Activated CD8-positive, alpha-beta memory T cell treated with anti-CD3 and anti-CD28 coated beads for 4 hours (primary cell): ENCODE results near the gene PRR12.
A peak's percentile ranks its signal among the peaks of the same experiment; 100 is the strongest.

ENCODE experiments used
- DNase-seq, 2 donors: peaks; one replicate each; pipeline ENCODE4 v3.0.0-alpha.2; 2020; ENCODE audit warnings: low read depth in 2 of 2

PRR12 gene

DNA sequence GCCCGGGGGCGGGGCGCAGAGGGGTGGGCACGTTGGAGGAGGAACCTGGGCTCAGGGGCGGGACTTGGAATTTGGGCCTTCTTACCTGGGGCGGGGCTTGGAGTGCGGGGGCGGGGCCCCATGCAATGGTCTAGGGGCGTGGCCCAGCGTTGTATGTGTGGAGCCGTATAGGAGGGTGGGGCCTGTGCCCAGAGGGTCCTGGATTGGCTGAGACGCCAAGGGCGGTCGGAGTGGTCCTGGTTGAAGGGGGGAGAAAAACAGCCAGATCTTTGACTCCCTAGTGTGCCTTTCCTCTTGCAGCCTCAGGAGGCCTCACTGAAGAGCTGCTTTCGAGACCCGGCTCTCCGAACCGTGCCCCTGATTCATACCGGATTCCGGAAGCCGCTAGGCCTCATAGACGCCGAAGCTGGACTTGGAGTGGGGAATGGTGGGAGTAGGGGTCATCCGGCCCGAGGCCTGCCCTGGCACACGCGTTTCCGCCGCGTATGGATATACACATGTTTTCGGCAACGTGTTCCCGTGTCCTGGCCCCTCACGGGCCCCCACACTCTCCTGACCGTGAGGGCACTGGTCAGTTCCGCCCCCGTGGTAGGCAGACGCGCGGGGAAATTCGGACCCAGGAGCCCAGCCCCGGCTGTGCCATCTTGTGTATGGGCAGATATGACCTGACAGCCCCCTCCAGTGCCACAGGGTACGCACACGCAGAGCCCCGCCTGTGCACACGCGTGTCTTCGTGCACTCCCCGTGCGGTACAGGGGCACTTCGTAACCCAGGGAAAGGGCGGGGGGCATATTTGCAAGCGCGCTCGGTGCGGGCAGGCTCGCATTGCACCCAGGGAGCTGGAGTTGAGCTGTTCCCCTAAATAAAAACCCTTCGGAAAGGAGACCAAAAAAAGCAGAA lies 661 bp upstream of the PRR12 start:
- DNase-seq, result peak; percentile 87 to 88

DNA sequence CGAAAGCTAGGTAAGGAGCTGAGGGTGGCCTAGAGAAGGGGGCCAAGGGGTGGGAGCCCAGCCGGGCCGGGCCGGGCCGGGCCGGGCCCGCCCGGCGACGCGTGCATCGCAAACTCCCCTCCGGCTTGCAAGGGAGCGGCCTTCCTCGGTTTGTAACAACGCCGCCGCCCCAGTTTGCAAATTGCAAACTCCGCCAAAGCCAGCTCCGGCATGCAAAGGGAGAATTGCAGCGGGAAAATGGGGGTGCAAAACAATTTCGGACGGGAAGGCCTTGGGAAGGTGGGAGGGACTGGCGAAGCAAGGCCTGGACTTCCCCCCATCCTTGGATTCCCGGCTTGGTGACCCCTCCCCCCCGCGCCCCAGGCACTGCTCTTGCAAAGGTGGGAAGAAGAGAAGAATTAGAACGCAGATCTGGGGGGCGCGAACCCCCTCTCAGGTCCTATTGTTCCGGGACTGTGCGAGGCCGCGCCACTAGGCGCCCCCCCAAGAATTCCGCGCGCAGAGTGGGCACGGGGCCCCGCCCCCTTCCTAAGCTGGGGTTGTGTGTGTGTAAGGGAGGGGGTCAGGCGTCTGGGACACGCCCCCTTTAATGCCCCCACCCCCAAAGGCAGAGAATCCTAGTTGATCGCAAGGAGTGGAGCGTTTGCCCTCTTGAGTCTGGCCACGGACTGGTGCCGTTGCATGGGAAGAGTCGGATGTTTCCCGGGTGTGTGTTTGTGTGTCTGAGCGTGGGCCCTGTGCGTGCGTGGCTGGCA lies 926 bp downstream of the PRR12 start:
- no peak for DNase-seq

DNA sequence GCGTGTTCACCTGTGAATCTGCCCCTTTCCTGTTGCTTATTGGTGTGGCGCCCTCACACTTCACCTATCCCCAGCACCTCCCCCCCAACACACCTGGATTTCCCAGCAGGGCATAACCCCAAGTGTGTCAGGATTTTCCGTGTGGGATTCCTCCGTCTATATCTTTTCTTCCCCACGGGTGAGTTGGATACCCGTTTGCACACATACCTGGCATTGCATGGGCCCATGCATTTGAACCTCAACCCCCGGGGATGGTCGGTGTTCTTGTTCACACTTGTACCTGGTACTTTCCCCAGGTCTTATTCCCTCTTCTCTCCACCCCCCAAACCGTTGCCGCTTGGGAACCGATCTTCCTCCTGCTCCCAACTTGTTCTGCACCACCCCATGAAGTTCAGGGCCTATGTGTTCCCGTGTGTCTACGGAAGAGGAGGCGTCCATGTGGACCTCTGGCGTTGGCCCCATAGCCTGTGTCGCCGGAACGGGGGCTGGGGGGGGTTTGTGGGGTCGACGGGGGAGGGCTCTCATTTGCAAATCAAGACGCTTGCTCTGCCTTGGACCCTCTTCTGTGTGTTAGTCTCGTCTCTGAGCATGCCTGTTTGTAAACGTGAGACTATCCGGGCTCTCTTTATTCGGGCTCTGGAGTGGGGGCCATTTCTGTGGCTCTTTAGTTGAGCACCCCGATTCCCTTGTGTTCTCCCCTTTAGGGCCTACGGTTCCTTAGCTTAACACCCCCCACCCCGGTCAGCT lies 1.7 kb downstream of the PRR12 start:
- no peak for DNase-seq

DNA sequence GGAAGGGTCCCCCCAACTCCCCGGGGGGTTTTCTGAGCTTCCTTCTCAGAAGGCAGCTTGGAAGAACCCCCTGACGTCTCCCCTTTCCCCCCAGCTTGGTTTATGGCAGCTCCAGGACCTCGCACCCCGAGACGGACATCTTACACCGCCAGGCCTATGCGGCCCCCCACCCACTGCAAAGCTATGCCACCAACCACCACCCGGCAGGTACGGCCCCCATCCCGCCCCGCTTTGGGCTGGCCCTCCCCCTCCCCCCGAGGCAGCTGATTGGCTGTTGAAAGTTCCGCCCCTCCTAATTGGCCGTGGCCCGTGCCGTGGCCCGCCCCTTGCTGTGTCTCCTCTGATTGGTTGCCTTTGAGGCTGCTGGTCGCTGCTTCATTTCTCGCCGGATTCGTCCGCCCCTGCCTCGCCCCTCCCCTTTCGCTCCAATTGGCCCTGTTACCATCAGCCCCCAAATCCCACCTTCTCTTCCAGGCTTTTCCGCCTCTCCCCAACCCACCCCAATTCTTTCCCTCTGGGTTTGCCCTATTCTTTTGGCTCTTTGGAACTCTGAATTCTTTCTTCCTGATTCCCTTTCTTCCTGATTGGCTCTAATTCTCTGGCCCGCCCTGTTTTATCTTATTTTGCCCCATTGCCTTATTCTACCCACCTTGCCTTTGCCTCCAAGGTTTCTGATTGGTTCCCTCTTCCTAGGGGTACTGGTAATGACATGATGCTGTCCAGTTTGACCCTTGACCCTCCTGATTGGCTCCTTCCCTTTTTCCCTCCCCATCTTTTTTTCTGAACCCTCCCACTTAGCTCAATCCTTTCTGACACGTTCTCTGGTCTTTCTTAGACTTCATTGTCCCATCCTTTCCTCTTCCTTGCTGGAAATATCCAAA lies 2.5 kb downstream of the PRR12 start:
- DNase-seq, result peak; percentile 82 to 85

DNA sequence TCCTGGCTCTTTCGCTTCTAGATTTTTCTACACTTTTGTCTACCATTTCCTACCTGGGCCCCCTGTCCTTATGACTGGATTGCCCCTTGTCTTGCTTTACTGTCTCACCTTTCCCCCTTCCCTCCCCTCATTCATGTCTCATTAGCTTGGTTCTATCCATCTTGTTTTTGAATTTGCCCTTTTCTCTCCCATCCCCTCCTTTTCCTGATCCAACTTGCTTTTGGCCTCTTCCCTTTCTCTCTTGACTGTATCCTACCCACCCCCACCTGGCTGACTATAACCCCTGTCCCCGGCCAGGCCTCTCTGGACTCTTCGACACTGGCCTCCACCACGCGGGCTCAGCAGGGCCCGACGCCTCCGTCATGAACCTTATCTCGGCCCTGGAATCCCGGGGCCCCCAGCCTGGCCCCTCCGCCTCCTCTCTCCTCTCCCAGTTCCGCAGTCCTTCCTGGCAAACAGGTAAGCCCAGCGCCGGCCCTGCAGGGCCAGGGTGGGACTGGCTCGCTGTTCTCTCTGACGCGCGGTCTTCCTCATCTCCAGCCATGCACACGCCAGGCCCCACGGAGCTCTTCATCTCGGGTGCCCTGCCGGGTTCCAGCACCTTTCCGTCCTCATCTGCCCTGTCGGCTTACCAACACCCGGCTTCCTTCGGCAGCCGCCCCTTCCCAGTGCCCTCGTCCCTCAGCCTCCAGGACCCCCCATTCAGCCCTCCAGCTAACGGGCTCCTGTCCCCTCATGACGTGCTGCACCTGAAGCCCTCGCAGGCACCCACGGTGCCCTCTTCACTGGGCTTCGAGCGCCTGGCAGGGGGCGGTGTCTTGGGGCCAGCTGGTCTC lies 3.4 kb downstream of the PRR12 start:
- no peak for DNase-seq

DNA sequence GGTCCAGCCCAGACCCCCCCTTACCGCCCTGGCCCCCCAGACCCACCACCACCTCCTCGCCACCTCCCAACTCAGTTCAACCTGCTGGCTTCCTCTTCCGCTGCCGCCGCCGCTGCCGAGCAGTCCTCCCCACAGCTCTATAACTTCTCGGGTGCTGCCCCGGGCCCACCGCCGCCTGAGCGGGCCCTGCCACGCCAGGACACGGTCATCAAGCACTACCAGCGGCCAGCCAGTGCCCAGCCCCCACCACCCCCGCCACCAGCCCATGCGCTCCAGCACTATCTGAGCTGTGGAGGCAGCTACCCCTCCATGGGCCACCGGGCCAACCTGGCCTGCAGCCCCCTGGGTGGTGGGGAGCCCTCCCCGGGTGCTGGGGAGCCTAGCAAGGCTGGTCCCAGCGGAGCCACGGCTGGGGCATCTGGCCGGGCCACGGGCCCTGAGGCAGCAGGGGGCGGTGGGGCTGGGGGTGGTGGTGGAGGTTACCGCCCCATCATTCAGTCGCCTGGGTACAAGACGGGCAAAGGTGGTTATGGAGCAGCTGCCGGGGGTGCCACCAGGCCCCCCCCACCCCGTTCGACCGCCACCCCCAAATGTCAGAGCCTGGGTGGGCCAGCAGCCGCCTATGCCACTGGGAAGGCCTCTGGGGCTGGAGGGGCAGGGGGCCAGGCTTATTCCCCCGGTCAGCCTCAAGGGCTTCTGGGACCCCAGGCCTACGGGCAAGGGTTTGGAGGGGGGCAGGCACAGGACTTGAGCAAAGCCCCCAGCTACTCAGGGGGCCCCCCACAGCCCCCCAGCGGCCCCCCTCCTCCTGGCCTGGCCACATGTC lies 4.2 kb downstream of the PRR12 start:
- DNase-seq, result no peak

DNA sequence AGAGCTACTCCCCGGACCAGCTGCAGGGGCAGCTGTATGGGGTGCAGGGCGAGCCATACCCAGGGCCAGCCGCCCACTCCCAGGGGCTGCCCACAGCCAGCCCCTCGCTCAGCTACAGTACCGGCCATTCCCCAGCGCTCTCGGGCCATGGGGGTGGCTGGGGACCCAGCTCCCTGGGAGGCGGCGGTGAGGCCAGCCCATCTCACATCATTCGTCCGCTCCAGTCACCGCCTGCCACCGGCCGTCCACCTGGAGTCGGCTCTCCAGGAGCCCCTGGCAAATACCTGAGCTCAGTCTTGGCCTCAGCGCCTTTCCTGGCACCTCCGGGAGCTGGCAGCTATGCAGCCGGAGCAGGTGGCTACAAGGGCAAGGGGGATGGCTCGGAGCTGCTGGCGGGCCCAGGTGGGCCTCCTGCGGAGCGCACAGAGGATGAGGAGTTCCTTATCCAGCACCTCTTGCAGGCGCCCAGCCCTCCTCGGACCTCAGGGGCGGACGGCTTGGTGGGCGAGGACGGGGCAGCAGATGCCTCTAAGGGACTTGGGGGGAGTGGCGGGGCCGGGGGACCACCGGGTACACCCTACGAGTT lies 4.9 kb downstream of the PRR12 start:
- no peak for DNase-seq

DNA sequence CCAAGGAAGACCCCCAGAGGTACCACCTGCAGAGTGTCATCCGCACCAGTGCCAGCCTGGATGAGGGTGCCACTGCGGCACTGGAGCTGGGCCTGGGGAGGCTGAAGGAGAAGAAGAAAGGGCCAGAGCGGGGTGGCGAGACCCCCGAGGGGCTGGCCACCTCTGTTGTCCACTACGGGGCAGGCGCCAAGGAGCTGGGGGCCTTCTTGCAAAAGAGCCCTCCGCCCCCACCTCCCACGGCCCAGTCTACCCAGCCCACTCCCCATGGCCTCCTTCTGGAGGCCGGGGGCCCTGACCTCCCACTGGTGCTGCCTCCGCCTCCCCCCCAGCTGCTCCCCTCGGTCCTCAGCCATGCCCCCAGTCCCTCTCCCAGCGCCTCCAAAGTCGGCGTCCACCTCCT lies 5.4 kb downstream of the PRR12 start:
- no peak for DNase-seq

DNA sequence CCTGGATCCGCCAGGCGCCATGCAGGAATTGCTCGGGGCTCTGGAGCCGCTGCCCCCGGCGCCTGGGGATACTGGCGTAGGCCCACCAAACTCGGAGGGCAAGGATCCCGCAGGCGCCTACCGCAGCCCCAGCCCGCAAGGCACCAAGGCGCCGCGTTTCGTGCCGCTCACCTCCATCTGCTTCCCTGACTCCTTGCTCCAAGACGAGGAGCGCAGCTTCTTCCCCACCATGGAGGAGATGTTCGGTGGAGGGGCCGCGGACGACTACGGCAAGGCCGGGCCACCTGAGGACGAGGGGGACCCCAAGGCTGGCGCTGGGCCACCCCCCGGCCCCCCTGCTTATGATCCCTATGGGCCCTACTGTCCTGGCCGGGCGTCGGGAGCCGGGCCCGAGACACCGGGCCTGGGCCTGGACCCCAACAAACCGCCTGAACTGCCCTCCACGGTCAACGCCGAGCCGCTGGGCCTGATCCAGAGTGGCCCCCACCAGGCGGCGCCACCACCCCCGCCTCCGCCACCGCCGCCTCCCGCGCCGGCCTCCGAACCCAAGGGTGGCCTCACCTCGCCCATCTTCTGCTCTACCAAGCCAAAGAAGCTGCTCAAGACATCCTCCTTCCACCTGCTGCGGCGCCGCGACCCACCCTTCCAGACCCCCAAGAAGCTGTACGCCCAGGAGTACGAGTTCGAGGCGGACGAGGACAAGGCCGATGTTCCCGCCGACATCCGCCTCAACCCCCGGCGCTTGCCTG lies 6.1 kb downstream of the PRR12 start:
- DNase-seq, result no peak

DNA sequence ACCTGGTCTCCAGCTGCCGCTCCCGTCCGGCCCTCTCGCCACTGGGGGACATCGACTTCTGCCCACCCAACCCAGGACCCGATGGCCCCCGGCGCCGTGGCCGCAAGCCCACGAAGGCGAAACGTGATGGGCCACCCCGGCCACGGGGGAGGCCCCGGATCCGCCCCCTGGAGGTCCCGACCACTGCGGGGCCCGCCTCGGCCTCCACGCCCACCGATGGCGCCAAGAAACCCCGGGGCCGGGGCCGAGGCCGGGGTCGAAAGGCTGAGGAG lies 6.7 kb downstream of the PRR12 start:
- DNase-seq, result no peak

DNA sequence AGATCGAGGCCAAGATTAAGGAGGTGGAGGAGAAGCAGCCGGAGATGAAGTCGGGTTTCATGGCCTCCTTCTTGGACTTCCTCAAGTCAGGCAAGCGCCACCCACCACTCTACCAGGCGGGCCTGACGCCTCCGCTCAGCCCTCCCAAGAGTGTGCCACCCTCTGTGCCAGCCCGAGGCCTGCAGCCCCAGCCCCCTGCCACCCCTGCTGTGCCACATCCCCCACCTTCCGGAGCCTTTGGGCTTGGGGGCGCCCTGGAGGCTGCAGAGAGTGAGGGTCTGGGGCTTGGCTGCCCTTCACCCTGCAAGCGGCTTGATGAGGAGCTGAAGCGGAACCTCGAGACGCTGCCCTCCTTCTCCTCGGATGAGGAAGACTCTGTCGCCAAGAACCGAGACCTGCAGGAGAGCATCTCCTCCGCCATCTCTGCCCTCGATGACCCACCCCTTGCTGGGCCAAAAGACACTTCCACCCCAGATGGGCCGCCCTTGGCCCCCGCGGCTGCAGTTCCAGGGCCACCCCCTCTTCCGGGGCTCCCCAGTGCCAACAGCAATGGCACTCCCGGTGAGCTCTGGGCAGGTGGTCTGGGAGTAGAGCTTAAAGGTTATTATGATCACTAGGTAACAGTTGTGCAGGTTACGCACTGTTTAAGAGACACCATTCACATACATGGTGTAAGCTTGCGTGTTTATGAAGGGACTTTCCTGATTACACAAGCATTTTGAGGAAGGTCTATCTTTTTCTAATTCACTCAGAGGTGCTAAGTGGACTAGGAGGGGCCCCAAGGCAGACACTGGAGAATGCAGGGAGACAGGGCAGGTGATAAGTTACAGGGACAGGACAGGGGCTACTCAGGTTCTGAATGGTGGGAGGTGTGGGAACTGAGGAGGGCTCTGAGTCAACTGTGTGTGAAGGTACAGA lies 8.7 kb downstream of the PRR12 start:
- DNase-seq, result no peak

DNA sequence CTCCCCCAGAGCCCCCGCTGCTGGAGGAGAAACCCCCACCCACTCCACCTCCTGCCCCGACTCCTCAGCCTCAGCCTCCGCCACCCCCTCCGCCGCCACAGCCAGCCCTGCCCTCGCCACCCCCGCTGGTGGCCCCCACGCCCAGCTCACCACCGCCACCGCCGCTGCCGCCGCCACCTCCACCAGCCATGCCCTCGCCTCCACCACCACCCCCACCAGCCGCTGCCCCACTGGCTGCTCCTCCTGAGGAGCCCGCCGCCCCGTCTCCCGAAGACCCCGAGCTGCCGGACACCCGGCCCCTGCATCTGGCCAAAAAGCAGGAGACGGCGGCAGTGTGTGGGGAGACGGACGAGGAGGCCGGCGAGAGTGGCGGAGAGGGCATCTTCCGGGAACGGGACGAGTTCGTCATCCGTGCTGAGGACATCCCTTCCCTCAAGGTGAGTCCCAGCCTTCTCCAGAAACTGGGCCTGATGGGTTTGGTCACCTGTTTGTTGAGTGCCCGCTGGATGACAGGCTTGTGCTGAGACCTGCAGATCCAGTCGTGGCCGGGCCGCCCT lies 10.6 kb downstream of the PRR12 start:
- no peak for DNase-seq

DNA sequence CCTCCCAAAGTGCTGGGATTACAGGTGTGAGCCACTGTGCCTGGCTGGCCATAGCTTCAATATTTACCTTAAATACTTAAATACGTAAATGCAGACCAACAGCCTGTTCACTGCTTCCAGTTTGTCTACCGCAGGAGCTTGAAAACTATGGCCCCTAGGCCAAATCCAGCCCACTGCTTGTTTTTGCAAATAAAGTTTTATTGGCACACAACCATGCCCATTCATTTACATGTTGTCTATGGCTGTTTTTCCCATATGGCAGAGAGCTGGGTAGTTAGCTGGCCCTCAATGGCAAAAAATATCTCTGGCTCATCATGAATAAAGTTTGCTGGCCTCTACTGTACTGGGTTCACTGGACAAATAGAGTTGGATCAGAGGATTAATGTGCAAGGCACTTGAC lies 11.8 kb downstream of the PRR12 start:
- DNase-seq, result no peak

DNA sequence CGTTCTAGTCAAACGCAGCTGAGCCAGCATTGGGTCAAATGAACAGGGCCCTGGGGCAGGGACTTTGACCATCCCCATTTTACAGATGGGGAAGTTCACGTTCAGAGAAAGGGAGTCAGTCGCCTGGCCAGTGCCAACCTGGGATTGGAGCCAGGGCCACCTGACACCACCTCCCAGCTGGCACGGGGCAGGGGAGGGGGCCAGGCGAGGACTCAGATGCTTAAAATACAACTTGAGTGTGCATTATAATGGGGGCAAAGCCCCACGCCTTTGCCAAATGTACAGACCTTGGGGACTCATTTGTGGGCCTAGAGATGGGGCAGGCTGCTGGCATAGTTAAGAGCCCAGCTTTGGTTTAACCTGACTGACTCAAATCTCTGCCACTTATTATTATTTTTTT lies 14.6 kb downstream of the PRR12 start:
- no peak for DNase-seq

DNA sequence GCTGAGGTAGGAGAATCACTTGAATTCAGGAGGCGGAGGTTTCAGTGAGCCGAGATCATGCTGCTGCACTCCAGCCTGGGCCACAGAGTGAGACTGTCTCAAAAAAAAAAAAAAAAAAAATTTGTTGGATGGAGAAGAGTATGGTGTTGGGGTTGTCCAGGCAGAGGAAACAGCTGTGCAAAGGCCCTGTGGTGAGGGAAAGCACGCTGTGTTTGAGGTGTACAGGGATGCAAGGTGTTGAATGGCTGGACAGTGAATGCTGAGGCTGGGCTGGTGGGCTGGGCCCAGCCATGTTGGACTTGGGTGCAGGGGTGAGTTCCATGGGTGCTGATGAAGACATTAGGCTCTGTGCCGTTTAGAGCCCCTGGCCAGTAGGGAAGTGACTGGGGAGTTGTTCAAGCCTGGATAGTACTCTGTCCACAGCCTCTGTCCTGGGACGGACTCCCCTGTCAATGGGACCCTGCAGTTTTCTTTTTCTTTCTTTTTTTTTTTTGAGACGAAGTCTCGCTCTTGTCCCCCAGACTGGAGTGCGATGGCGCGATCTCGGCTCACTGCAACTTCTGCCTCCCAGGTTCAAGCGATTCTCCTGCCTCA lies 18.6 kb downstream of the PRR12 start:
- DNase-seq, result no peak

DNA sequence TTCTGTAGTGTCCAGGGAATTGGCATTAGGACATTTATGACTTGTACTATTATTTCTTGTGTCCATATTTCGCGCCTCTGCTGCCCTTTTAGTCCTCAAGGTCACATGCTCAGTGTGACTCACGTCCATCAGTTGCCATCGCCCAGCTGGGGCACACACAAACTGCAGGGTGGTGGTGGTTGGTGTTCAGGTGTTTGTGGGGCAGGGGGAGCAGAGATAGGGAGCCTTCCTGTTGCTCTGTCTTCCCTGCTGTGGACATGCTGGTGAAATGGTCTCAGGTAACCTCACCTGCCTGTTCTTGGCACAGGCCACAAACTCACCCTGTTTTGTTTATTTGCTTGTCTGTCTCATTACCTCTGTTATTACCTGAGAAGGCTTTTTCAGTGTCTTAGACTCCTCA lies 22.4 kb downstream of the PRR12 start:
- DNase-seq, result no peak
